ENCODE results near the gene SAXO2.
"Not testable (repeated sequence)": the region's sequence is repeated elsewhere in the genome, so short reads cannot be mapped to it uniquely, and the experiment has no call there.

Gene SAXO2

GRCh38 chr15:82231842-82232241, 30.8 kb upstream of the SAXO2 start:
- no peak for DNase-seq

GRCh38 chr15:82237944-82238534, 24.6 kb upstream of the SAXO2 start:
- not testable (repeated sequence) for H3K4me3 ChIP-seq (ENCODE audit: low read depth, low read length); DNase-seq; H3K36me3 ChIP-seq; H3K9me3 ChIP-seq; H3K27me3 ChIP-seq; H3K4me1 ChIP-seq

More at GRCh38 chr15:82231842-82232241, 30.8 kb upstream of the SAXO2 start:
- Histone ChIP-seq H3K9me3 (no peaks in the 10 kb centered on the region), H3K4me1 (peaks cover 3% of the 10 kb centered on the region; the same call in 1 of the 2 replicates), H3K4me3 (ENCODE audit: low read depth, low read length) (no peak overlapping the region), H3K27me3 (no peaks in the 10 kb centered on the region), H3K36me3 (0 out of 2 replicates have a peak, but pooled peaks cover 2% of the 10 kb centered on the region)
- TF ChIP-seq, protein P1, sequence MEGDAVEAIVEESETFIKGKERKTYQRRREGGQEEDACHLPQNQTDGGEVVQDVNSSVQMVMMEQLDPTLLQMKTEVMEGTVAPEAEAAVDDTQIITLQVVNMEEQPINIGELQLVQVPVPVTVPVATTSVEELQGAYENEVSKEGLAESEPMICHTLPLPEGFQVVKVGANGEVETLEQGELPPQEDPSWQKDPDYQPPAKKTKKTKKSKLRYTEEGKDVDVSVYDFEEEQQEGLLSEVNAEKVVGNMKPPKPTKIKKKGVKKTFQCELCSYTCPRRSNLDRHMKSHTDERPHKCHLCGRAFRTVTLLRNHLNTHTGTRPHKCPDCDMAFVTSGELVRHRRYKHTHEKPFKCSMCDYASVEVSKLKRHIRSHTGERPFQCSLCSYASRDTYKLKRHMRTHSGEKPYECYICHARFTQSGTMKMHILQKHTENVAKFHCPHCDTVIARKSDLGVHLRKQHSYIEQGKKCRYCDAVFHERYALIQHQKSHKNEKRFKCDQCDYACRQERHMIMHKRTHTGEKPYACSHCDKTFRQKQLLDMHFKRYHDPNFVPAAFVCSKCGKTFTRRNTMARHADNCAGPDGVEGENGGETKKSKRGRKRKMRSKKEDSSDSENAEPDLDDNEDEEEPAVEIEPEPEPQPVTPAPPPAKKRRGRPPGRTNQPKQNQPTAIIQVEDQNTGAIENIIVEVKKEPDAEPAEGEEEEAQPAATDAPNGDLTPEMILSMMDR (IDR thresholded peaks at IDR 0.05; ENCODE audit: low read depth, low read length) = no peak

GRCh38 chr15:82239685-82240391, 22.8 kb upstream of the SAXO2 start:
- DNase-seq = no peak
- TF ChIP-seq, protein P1 (IDR thresholded peaks at IDR 0.05; ENCODE audit: low read depth, low read length) = no peak
- H3K4me3 ChIP-seq (ENCODE audit: low read depth, low read length) = no peak overlapping the region

DNA sequence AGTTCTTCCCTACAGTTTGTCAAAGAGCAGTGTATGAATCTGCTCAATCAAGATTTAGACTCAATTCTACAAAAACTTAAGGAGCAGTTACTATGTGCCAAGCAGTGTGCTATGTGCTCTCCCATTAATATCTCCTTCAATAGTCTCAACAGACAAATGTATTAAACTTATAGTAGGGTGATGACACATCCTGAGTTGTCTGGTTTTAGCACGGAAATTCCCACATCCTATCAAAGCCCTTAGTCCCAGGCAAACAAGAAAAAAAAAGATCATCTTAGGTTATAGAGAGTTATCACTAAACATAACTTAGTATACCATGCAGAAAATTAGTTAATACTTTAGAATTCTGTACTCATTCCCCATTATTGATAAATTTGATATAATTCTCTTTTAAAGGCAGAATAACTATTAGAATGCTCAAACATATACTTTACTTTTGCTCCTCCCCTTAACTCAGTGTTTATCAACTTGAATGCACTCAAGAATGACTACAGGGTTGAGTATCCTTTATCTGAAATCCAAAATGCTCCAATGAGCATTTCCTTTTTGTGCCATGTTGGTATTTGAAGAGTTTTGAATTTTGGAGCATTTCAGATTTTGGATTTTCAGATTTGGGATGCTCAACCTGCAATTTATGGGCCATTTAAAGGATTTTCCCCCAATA, 20.6 kb upstream of the SAXO2 start:
- H3K4me1 ChIP-seq; H3K27me3 ChIP-seq; H3K9me3 ChIP-seq; H3K36me3 ChIP-seq; DNase-seq; H3K4me3 ChIP-seq (ENCODE audit: low read depth, low read length): not testable (repeated sequence)

More at GRCh38 chr15:82239685-82240391, 22.8 kb upstream of the SAXO2 start:
- Histone ChIP-seq H3K4me1 (no peaks in the 10 kb centered on the region), H3K27me3 (no peaks in the 10 kb centered on the region), H3K36me3 (peaks cover 4% of the 10 kb centered on the region; the same call in 1 of the 2 replicates), H3K9me3 (no peaks in the 10 kb centered on the region)

DNA sequence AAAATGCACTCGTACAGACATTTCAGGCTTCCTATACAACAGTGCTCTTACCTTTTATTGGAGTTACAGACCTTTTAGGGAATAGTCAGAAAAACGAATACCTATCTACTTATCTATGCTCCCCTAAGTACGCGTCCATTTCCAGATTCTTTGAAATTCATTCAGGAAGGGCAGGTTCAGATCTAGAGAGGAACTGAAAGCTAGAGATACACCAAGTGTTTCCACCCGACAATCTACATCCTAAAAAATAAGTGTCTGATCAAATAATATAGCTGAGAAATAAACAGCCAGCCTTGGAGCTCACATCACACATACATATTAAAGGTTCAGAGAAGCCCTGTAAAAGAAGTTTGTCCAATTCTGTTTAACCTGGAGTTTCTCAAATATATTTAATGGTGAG, 19.0 kb upstream of the SAXO2 start:
- not testable (repeated sequence) for H3K27me3 ChIP-seq; H3K4me1 ChIP-seq; H3K4me3 ChIP-seq (ENCODE audit: low read depth, low read length); H3K36me3 ChIP-seq; DNase-seq; H3K9me3 ChIP-seq

GRCh38 chr15:82245956-82246355, 16.7 kb upstream of the SAXO2 start:
- not testable (repeated sequence) for DNase-seq; H3K36me3 ChIP-seq; H3K4me1 ChIP-seq; H3K9me3 ChIP-seq; H3K4me3 ChIP-seq (ENCODE audit: low read depth, low read length); H3K27me3 ChIP-seq

GRCh38 chr15:82248261-82248660, 14.4 kb upstream of the SAXO2 start:
- DNase-seq; H3K36me3 ChIP-seq; H3K4me1 ChIP-seq; H3K4me3 ChIP-seq (ENCODE audit: low read depth, low read length); H3K27me3 ChIP-seq; H3K9me3 ChIP-seq: not testable (repeated sequence)

DNA sequence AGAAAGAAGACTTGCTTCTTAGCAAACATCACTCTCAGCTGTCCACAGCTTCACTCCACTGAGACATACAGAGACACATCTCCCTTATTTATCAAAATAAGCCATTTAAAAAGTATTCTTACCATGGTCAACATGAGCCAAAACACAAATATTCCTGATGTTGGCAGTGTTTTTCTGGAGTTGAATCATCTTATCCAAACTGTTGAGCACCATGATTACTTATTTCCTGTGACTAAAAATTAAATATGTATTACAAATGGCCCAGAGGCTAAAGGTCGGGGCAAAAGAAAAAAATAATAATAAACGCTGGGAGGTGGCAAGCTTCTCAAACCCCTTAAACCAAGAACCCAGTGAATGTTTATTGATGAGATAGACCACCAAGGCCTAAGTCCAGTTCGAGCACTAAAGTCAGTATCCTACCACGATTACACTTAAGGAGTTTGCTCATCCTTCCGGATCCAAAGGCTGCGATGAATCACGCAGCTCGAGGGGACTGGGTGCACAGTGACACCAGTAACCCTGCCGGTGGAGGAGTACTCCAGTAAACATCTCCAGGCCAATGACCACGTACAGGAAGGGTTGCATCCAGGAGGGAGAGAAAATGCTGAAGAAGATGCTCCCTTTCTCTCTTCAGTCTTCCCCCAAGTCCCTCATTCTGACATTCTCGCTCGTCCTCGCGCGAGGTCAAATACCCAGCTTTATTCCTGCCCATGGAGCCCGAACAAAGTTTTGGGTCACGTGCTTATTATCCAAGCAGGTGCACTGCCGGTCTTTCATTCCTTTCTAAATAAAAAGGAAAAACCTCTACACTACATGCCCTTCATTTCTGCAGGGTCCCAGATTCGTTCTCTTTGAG, 824 bp upstream of the SAXO2 start:
- not testable (repeated sequence) for H3K36me3 ChIP-seq, H3K27me3 ChIP-seq, H3K9me3 ChIP-seq, H3K4me1 ChIP-seq
- peak overlapping the region; percentile 82 for H3K4me3 ChIP-seq (ENCODE audit: low read depth, low read length)
- peak; percentile 38 for DNase-seq

GRCh38 chr15:82263350-82263749, 732 bp downstream of the SAXO2 start:
- Histone ChIP-seq H3K4me3 (ENCODE audit: low read depth, low read length) (peak overlapping the region; percentile 82), H3K36me3 (no peaks in the 10 kb centered on the region), H3K4me1 (no peaks in the 10 kb centered on the region), H3K27me3 (no peaks in the 10 kb centered on the region), H3K9me3 (no peaks in the 10 kb centered on the region)
- no peak for DNase-seq
- TF ChIP-seq, protein P1 (IDR thresholded peaks at IDR 0.05; ENCODE audit: low read depth, low read length) = no peak

GRCh38 chr15:82267137-82267536, 4.5 kb downstream of the SAXO2 start:
- H3K9me3 ChIP-seq; H3K36me3 ChIP-seq; DNase-seq; H3K4me3 ChIP-seq (ENCODE audit: low read depth, low read length); H3K27me3 ChIP-seq; H3K4me1 ChIP-seq: not testable (repeated sequence)

- not testable (repeated sequence) for H3K4me1 ChIP-seq; H3K27me3 ChIP-seq; H3K36me3 ChIP-seq; H3K4me3 ChIP-seq (ENCODE audit: low read depth, low read length); H3K9me3 ChIP-seq; DNase-seq
Measured at GRCh38 chr15:82268454-82268853, 5.8 kb downstream of the SAXO2 start.
